Peyer's patch (tissue), 4 donors: ENCODE results near the gene GSTA5. TPM values are rescaled to one million over a fixed set of nuclear protein-coding genes. Genes with fewer than 3 reads are reported as not detected.
"Not testable (repeated sequence)": the region's sequence is repeated elsewhere in the genome, so short reads cannot be mapped to it uniquely, and the experiment has no call there.

Experiments
- DNase-seq, 3 donors: peaks; one replicate each; pipeline ENCODE4 v3.0.0-alpha.2; 2017 to 2019
- H3K27ac ChIP-seq, 4 donors: fragments of 200-600 bp; sonication (generic); one replicate each; pipeline ENCODE4 v1.5.1; 2016 to 2019
- H3K27me3 ChIP-seq, 2 donors: fragments of 200-600 bp; sonication (generic); one replicate each; pipeline ENCODE4 v1.5.1; 2019
- H3K36me3 ChIP-seq, 3 donors: fragments of 200-600 bp; sonication (generic); one replicate each; pipeline ENCODE4 v1.5.1; 2016 to 2019
- H3K4me1 ChIP-seq, 4 donors: fragments of 200-600 bp; sonication (generic); one replicate each; pipeline ENCODE4 v1.5.1; 2016 to 2019
- H3K4me3 ChIP-seq, 4 donors: fragments of 200-600 bp; sonication (generic); 1 replicate in 3 of 4; 2 replicates in 1 of 4; pipeline ENCODE4 v1.5.1; 2016 to 2019; ENCODE audit warnings: mild to moderate bottlenecking in 1 of 4
- H3K9me3 ChIP-seq, 4 donors: fragments of 200-600 bp; sonication (generic); one replicate each; pipeline ENCODE4 v1.5.1; 2016 to 2019; ENCODE audit warnings: mild to moderate bottlenecking in 1 of 4
- CTCF ChIP-seq, 6 experiments: fragments of 450-650 bp in 4 of 6; fragments of 200-600 bp in 2 of 6; sonication (generic) in 1 of 6; IDR thresholded peaks; one replicate each; pipeline ENCODE4 v1.5.1; 2017 to 2019; ENCODE audit warnings: antibody characterized with exemption in 6 of 6, mild to moderate bottlenecking in 3 of 6, moderate library complexity in 1 of 6
- POLR2A ChIP-seq, 2 donors: fragments of 450-650 bp; IDR thresholded peaks; one replicate each; pipeline ENCODE4 v1.5.1; 2017; ENCODE audit warnings: antibody characterized with exemption in 2 of 2, mild to moderate bottlenecking in 2 of 2, moderate library complexity in 2 of 2
- total RNA-seq, 4 donors: library from RNA; depleted of rRNA; stranded (reverse); fragments of >200 nt; gene quantifications; one replicate each; pipeline ENCODE4 v1.1.0, GENCODE V29; 2016

Gene GSTA5
- total RNA-seq, 4 donors from 2014 or later: not detected

- Histone ChIP-seq H3K27me3 (no peaks in the 10 kb centered on the region), H3K4me3 (no peak overlapping the region), H3K4me1 (no peaks in the 10 kb centered on the region), H3K9me3 (no peaks in the 10 kb centered on the region), H3K27ac (no peak overlapping the region), H3K36me3 (no peaks in the 10 kb centered on the region)
- TF ChIP-seq POLR2A (IDR thresholded peaks at IDR 0.05) (no peak), CTCF (IDR thresholded peaks at IDR 0.05) (peak in 5 of 6 experiments; percentile 31 to 83 (median 73))
- DNase-seq: peak; percentile 30 to 84 (median 67)
Measured at GRCh38 chr6:52839124-52840055, 1.2 kb downstream of the GSTA5 start.

- H3K9me3 ChIP-seq: no peaks in the 10 kb centered on the region
- H3K4me1 ChIP-seq: no peaks in the 10 kb centered on the region
- no peaks in the 10 kb centered on the region for H3K27me3 ChIP-seq
- no peaks in the 10 kb centered on the region for H3K36me3 ChIP-seq
- no peak for DNase-seq
- H3K27ac ChIP-seq: no peak overlapping the region
- TF ChIP-seq CTCF (IDR thresholded peaks at IDR 0.05): no peak
- no peak for TF ChIP-seq POLR2A (IDR thresholded peaks at IDR 0.05)
- H3K4me3 ChIP-seq: no peak overlapping the region
Measured at GRCh38 chr6:52834481-52834880, 6.1 kb downstream of the GSTA5 start.

- H3K27ac ChIP-seq, DNase-seq, H3K4me1 ChIP-seq, H3K36me3 ChIP-seq, H3K4me3 ChIP-seq, H3K9me3 ChIP-seq, H3K27me3 ChIP-seq: not testable (repeated sequence)
Measured at GRCh38 chr6:52830869-52831268, 9.7 kb downstream of the GSTA5 start.

- no peak for DNase-seq
- no peaks in the 10 kb centered on the region for H3K27me3 ChIP-seq
- no peak for TF ChIP-seq CTCF (IDR thresholded peaks at IDR 0.05)
- no peak for TF ChIP-seq POLR2A (IDR thresholded peaks at IDR 0.05)
- H3K9me3 ChIP-seq: peaks cover 0 to 8% (median 0%) of the 10 kb centered on the region in 4 donors
- H3K4me1 ChIP-seq: no peaks in the 10 kb centered on the region
- H3K36me3 ChIP-seq: no peaks in the 10 kb centered on the region
- no peak overlapping the region for H3K27ac ChIP-seq
- no peak overlapping the region for H3K4me3 ChIP-seq
Measured at GRCh38 chr6:52829046-52829817, 11.4 kb downstream of the GSTA5 start.

GRCh38 chr6:52828621-52829020 lies 12.0 kb downstream of the GSTA5 start:
- not testable (repeated sequence) for H3K36me3 ChIP-seq, DNase-seq, H3K9me3 ChIP-seq, H3K27ac ChIP-seq, H3K27me3 ChIP-seq, H3K4me1 ChIP-seq, H3K4me3 ChIP-seq

- not testable (repeated sequence) for DNase-seq, H3K4me3 ChIP-seq, H3K4me1 ChIP-seq, H3K27ac ChIP-seq, H3K36me3 ChIP-seq, H3K27me3 ChIP-seq, H3K9me3 ChIP-seq
Measured at GRCh38 chr6:52827073-52827783, 13.4 kb downstream of the GSTA5 start.

GRCh38 chr6:52826513-52826912 lies 14.1 kb downstream of the GSTA5 start:
- H3K4me3 ChIP-seq: no peak overlapping the region
- DNase-seq: no peak
- H3K36me3 ChIP-seq: no peaks in the 10 kb centered on the region
- peaks cover 0 to 8% (median 0%) of the 10 kb centered on the region in 4 donors for H3K9me3 ChIP-seq
- TF ChIP-seq POLR2A (IDR thresholded peaks at IDR 0.05) (no peak), CTCF (IDR thresholded peaks at IDR 0.05) (no peak)
- no peak overlapping the region for H3K27ac ChIP-seq
- H3K4me1 ChIP-seq: no peaks in the 10 kb centered on the region
- H3K27me3 ChIP-seq: no peaks in the 10 kb centered on the region

- H3K9me3 ChIP-seq, H3K4me3 ChIP-seq, H3K4me1 ChIP-seq, H3K27me3 ChIP-seq, H3K36me3 ChIP-seq, DNase-seq, H3K27ac ChIP-seq: not testable (repeated sequence)
Measured at GRCh38 chr6:52825900-52826459, 14.6 kb downstream of the GSTA5 start.

- H3K4me1 ChIP-seq, H3K9me3 ChIP-seq, DNase-seq, H3K36me3 ChIP-seq, H3K4me3 ChIP-seq, H3K27ac ChIP-seq, H3K27me3 ChIP-seq: not testable (repeated sequence)
Measured at GRCh38 chr6:52825270-52825793, 15.3 kb downstream of the GSTA5 start.
